HG03103 (cell line): Measurements from ENCODE around the gene HGD.

Experiments
- ATAC-seq: cut with Tn5 transposase; IDR thresholded peaks from one replicate; pipeline ENCODE4 v1.9.1; 2021; ENCODE audit warnings: low read depth; ENCODE audit not compliant: unreplicated experiment

HGD gene

GRCh38 chr3:120596853-120597223 lies 85.2 kb downstream of the HGD start:
- no peak for ATAC-seq

GRCh38 chr3:120596116-120596852 lies 85.8 kb downstream of the HGD start, which contains the start of gene NDUFB4:
TSS of gene NDUFB4 (plus strand) at chr3:120596336. CDS start at chr3:120596360, 24 bp downstream.
- peak; percentile 93 for ATAC-seq

- ATAC-seq, result no peak
These were observed 86.3 kb downstream of the HGD start for GRCh38 chr3:120595788-120596115.

- ATAC-seq, result no peak
These were observed 94.6 kb downstream of the HGD start for GRCh38 chr3:120587332-120587975.
